CD4-positive, alpha-beta T cell treated with Interleukin-12 subunit alpha and Interleukin-12 subunit beta, for 1 hour (primary cell): ENCODE results near the gene C1QTNF9.
"Not testable (repeated sequence)": the region's sequence is repeated elsewhere in the genome, so short reads cannot be mapped to it uniquely, and the experiment has no call there.

Experiments
- DNase-seq: peaks from one replicate; pipeline ENCODE4 v3.0.0-alpha.2; 2020

Gene C1QTNF9

GRCh38 chr13:24323739-24324075 is 14.3 kb downstream of the C1QTNF9 start:
- no peak for DNase-seq

DNA sequence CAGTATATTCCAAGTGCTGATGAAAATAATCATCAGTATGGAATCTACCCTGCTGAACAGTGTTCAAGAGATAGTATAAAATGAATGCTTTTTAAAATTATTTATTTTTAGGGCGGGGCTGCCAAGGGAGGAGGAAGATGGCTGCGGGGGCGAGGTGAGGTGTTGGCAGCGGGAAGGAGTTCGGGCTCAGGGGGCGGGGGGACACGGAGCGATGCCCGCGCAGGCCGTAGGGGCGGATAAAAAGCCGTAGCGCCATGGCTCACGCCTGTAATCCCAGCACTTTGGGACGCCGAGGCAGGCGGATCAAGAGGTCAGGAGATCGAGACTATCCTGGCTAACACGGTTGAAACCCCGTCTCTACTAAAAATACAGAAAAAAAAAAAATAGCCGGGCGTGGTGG is 18.2 kb downstream of the C1QTNF9 start:
- not testable (repeated sequence) for DNase-seq

DNA sequence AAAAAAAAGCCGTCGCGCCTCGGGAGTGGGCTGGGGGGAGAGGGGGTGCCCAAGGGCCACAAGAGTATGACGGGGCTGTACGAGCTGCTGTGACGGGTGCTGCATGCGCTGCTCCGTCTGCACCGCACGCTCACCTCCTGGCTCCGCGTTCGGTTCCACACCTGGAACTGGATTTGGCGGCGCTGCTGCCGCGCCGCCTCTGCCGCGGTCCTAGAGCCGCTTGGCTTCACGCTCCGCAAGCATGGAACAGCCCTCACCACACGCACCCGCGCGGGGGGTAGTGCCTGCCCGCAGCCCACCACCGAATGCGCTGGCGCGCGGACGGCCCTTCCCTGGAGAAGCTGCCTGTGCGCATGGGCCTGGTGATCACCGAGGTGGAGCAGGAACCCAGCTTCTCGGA is 18.8 kb downstream of the C1QTNF9 start:
- DNase-seq, result no peak

DNA sequence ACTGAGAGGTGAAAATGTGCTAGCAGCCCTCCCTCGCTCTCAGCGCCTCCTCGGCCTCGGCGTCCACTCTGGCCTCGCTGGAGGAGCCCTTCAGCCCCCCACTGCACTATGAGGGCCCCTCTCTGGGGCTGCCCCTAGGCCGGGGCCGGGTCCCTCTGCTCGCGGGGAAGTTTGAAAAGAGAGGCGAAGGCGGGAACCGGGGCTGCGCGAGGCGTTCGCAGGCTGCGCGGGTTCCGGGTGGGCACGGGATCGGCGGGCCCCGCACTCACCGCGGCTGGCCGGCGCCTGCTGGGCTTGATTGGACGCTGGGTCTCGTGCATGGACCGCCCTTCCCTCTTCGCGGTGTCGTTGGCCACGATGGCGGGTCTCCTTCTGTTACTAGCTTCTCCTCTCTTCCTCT is 29.3 kb downstream of the C1QTNF9 start:
- no peak for DNase-seq

DNA sequence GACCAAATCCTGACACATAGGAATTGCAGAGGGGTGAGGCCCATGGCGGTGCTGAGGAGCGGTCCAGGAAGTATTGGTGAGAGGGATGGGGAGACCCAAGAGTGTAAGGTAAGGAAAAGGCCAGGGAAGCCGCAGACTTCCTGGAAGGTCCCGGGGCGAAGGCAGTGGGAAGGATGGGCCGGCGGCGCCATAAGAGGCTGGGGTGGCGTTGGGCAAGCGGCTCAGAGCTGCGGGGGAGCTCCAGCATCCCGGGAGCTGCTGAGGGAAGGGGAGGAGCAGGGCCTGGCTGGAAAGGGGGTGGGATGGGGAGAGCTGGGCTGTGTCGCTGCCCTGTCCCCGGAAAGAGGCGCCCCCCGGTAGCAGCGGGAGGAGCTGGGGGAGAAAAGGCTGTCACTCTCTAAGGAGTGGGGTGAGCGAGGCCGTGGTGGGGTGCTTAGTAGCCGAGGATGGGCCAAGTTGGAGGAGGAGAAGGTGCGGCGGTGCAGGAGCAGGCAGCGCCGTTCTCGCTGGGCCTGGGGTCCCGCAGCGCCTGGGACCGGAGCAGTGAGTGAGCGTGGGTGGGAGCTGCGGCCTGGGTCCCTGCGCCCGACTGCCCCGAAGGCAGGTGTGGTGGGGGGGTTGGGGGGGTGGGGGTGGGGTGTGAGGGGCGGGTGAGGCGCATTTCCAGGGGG is 30.7 kb downstream of the C1QTNF9 start:
- DNase-seq, result no peak

- no peak for DNase-seq
Observed at GRCh38 chr13:24340608-24340955, 31.2 kb downstream of the C1QTNF9 start.

DNA sequence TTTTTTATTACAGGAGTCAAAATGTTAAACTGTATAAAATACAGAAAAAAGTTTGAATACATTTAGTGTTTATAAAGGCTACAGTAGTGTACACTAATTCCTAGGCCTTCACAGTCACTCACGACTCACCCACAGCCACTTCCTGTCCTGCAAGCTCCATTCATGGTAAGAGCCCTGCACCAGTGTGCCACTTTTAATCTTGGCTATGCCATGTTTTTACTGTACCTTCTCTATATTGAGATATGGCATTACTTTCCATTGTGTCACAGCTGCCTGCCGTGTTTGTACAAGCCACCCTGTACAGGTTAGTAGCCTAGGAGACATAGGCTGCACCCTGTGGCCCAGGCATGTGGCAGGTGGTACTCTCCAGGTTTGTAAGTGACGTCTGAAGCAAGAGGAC is 32.1 kb downstream of the C1QTNF9 start:
- no peak for DNase-seq

- no peak for DNase-seq
Observed at GRCh38 chr13:24348385-24348784, 39.0 kb downstream of the C1QTNF9 start.

- DNase-seq, result no peak
Observed at GRCh38 chr13:24348797-24349515, 39.6 kb downstream of the C1QTNF9 start.

DNA sequence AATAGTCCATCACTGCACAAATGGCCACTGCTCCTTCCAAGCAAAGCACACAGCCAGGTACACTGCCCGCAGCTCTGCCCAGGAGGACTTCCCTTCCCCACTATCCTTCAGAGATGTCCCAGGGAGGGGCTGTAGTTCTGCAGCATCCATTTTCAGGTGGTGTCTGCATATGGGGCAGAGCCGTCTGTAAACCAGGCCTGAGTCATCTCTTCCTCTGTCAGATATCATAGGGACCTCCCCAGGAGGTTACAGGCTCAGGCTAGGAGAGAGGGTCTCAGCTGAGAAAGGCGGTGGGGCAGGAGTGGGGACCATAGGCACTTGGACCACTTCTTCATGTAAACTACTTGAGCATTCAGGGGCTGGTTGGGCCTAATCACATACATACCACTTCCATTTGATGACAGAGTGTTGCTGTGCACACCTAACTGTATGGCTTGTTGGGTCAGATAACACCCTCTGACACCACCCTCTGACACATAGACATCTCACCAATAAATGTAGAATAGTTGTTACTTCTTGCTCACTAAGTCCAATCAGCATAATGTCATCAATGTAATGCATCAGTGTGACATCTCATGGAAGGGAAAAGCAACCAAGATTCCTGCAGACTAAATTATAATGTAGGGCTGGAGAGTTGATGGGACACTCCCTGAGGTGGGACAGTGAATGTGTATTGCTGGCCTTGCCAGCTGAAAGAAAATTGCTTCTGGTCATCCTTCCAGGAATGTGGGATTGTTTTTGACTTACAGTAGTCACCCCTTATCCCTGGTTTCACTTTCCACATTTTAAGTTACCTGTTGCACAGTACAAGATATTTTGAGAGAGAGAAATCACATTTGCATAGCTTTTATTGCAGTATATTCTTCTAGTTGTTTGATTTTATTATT is 40.6 kb downstream of the C1QTNF9 start:
- DNase-seq, result not testable (repeated sequence)

- DNase-seq, result no peak
Observed at GRCh38 chr13:24351423-24351822, 42.0 kb downstream of the C1QTNF9 start.

- DNase-seq, result no peak
Observed at GRCh38 chr13:24353736-24354135, 44.4 kb downstream of the C1QTNF9 start.

- DNase-seq, result no peak
Observed at GRCh38 chr13:24355103-24355502, 45.7 kb downstream of the C1QTNF9 start.

- DNase-seq, result no peak
Observed at GRCh38 chr13:24356270-24356669, 46.9 kb downstream of the C1QTNF9 start.

GRCh38 chr13:24356837-24357236 is 47.5 kb downstream of the C1QTNF9 start:
- DNase-seq, result no peak

DNA sequence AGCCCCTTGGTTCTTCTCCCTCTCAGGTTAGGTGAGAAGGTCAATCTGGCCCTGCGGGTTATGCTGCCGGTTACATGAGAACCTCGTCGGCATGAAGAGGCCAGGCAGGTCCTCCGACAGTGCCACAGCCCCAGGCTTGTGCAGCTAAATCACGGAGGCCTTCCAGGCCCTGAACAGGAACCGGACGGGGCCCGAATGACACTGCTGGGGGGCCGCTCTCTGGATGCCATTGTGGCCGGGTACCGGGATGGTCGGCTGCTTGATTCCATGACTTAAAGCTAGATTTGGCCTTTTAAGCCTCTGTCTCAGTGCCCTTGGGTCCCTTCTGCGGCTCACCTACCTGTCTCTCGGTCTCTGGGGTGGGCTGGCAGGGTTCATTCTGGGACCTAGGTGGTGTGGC is 48.4 kb downstream of the C1QTNF9 start:
- no peak for DNase-seq

DNA sequence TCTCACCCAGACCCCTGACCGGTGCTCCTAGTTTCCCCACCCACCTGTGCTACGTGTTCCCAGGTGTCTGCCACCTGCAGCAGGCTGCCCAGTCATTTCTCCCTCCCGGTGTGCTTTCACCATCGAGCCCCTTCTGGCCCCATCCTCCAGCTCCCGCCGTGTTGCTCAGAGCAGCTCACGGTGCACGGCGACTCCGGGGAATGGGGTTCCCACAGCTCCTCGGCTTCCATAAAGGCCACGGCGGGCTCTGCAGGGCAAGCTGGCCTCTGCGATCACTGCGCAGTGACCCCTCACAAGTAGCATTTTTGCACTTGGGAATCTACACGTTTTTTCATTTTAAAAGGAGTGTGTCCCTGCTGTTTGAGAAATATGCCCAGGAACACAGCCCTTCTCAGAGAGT is 49.5 kb downstream of the C1QTNF9 start:
- not testable (repeated sequence) for DNase-seq

DNA sequence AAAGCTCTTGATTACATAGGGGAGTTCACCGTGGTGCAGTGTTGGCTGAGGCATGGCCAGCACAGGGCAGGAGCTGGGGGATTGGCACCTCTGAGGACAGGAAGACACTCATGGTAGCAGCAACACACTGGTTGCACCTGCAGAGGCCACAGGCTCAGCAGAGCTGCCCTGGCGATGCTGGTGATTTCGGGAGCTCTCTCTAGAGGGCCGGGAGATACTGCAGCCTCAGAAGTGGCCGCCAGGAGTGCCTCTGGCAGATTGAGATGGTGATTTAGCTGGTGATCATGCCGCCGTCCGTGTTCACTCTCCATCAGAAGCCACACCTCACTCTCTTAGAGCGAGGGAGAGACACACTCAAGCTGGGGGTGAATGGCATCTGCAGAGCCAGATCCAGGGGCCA is 49.9 kb downstream of the C1QTNF9 start:
- not testable (repeated sequence) for DNase-seq

GRCh38 chr13:24360106-24360505 is 50.7 kb downstream of the C1QTNF9 start:
- no peak for DNase-seq

DNA sequence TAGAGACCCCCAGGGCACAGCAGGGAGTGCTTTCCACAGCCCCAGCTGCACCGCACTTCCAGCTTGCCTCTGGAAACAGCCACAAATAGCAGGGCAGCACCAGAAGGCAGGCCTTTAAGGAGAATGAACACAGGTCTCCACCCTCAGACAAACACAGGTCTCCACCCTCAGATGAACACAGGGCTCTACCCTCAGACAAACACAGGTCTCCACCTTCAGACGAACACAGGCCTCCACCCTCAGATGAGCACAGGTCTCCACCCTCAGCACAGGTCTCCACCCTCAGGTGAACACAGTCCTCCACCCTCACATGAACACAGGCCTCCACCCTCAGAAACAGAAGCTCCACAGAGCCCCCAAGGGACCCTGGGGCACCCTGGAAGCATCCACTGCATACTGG is 51.7 kb downstream of the C1QTNF9 start:
- no peak for DNase-seq

GRCh38 chr13:24361852-24362366 is 52.5 kb downstream of the C1QTNF9 start:
- DNase-seq, result no peak

DNA sequence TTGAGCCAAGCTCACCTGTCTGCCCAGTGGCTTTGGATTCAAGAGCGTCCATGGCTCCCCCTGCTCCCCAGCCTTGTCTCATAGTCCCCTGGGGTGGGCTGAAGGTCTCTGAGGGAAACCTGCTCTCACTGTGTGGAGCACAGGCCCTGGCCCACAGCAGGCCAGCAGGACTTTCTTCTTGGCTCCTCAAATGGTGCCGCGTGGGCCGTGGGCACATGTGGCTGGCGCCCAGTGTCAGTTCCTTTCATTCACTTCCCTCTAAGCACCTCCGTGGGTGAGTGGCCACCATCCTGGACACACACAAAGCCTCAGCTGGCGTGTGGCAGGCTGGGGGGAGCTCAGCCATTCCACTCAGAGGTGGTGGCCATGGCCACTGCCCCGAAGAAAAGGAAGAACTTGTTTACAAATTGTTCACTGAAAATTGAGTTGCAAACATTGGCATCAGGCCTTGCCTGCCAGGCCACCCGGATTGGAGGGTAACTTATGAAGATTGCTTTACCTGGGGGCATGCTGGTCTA is 53.1 kb downstream of the C1QTNF9 start:
- no peak for DNase-seq

DNA sequence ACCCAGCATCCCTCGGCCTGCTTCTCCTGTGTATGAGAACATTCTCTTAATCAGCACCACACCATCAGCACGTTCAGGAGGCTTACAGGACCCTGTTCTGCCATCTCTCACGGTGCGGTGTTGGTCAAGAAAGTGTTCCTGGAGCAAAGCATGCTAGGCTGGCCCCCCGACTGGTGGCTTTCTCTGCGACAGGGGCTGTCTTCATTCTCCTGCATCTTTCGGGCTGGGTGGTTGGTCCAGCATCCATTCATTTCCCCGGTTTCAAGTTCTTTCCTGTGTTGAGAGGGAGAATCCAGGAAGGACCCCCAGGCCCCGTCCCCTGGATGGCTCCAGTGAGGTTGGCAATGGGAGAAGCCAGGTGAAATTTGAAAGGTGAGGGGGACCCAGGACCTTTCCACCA is 55.8 kb downstream of the C1QTNF9 start:
- no peak for DNase-seq
